ENCODE results near the gene ZNF324B.
"Not testable (repeated sequence)": the region's sequence is repeated elsewhere in the genome, so short reads cannot be mapped to it uniquely, and the experiment has no call there.

Gene ZNF324B

GRCh38 chr19:58482372-58482771, 30.9 kb downstream of the ZNF324B start:
- no peak for DNase-seq

DNA sequence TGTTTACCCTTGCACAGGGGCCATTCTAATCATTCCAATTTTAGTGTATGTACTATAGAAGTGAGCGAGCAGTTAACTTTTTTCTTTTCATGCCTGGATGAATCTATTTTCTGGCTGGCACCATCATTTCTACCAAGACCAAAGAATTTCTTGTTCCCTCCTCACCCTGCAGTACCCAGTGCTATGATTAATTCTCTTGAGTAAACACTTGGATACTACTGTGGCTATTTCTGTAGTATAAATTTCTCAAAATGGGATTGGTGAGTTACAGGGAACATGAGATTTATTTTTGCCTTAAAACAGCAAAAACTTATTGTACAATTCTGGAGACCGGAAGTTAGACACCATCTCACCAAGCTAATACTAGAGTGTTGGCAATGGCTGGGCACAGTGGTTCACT, 32.4 kb downstream of the ZNF324B start:
- no peak for DNase-seq

DNA sequence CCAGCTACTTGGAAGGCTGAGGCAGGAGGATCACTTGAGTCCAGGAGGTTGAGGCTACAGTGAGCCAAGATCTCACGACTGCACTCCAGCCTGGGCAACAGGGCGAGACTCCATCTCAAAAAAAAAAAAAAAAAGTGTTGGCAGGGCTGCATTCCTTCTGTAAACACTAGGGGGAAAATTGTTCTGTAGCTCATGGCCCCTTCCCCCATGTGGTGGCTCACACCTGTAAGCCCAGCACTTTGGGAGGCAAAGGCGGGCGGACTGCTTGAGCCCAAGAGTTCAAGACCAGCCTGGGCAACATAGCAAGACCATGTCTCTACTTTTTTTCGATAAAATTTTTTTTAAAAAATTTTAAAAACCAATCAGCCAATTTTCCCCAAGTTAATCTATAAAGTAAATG, 32.9 kb downstream of the ZNF324B start:
- not testable (repeated sequence) for DNase-seq

DNA sequence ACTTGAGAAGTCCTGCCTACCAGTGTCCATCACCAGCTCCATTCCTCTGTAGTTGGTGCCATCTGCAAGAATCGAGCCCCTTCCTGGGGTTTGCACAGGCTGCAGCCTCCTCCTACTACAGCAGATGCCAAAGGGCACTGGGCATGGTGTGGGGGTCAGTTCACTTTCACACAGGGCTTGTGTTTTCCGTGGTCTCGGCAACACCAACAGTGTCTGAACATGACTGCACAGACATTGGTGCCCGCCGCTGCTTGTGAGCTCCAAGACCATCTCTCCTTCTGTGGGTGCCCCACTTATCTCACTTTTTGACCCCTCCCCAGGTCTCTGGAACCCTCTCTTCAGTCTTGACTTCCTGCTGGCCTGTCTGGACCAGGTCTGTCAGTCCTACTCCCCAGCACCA, 40.0 kb downstream of the ZNF324B start:
- DNase-seq, result no peak

- no peak for DNase-seq
These were observed 40.8 kb downstream of the ZNF324B start for GRCh38 chr19:58492265-58492664.

DNA sequence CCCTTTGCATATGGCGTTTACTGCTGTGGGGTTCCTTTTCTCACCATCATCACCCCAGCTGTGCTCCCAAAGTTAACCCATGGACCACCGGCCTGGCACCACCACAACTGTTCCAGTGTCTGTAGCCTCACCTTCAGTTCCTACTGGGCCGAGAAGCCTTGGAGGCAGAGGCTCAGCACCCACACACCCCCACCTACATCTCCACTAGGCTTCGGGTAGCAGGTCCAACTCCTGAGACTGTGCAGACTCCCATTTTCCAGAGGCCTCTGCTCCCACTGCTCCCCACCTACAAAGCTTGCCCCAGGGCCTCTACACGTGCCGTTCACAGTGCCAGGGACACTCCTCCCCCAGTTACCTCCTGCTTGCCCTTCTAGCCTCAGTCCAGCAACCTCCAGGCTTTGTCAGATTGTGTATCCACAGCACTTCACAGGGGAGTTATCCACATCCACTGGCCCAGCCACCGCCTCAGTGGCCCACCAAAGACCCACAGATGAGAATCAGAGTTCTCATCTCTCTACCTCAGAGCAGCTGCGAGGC, 46.3 kb downstream of the ZNF324B start:
- DNase-seq, result no peak

DNA sequence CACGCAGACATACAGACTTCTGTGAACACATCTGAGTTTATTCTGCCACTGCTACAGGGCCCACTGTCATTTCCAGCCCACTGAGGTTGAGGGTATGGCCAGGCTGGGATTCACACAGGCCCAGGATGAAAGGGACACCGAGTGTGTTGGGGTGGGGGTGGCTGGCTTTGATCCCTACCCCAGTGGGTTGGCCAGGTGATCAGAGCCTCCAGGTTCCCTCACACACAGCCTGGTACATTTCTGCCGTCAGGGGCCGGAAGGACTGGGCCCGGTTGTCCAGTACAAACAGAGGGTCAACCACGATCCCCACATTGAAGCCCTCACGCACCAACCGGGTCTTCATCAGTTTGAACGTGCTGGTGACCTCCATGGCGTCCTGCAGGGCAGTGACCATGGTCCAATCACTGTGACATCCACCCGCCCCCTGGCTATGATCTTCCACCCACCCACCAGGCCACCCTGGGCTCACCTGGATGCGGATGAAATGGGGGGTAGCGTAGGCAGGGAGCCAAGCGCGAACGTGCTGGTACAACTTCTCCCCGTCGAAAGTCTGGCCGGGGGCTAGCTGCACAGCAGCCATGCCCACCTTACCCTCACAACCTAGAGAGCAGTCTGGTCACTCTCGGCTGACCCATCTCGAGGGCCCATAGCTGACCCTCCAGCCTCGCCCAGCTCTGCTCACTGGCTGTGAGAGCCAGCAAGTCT, 47.0 kb downstream of the ZNF324B start:
- no peak for DNase-seq

DNA sequence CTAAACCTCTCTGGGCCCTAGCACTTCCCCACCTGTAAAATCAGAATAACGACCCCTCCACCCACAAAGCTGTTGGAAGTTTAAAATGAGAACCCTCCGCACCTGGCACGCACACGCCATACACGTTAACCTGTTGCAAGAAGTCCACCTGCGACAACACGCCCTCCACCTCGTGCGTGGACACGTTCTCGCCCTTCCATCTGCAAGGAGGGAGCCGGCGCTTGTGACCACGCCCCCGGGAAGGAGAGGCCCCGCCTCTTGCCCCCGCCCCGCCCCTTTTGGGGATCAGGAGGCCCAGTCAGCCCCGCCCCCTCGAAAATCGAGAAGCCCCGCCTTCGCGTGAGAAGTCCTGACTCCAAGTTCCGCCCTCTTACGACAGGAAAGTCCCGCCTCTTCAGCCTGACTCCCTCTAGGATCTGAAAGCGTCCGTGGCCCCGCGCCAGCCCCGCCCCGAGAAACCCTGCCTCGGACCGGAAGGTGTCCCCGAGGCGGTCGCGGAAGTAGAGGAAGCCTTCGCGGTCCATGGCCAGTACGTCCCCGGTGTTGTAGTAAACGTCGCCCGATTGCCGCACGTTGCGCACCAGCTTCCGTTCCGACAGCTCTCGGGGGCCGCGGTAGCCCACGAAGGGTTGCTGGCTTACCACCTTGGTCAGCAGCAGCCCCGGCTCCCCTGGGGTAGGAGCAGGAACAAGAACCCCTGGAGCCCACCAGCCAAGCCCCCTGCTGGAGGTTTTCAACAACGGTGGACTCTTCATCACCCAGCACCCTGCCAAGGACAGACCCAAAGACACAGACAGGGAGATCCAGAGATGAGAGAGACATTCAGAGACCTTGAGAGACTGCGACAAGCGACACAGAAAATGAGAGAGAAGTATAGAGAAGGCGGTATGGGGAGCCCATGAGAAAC, 47.9 kb downstream of the ZNF324B start:
- peak; percentile 93 for DNase-seq

DNA sequence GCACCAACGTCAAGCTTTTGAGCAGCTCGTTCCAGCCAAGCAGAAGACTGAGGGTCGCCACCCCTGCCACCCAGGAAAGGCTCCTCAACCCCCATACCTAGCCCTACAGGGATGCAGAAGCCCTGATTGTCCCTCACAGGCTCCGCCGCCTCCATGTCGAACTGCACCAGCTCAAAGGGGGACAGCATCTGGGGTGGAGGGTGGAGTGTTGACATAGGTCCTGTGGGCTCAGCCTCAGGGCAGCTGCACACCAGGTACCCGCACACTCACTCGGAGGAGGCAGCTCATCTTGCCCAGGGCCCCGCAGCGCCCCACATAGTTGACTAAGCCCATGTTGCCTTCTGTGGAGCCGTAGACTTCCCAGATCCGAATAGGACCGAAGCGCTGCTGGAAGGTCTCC, 48.8 kb downstream of the ZNF324B start:
- no peak for DNase-seq
